GM13977 (cell line): ENCODE data around the gene PDGFD.
A peak's percentile ranks its signal among the peaks of the same experiment; 100 is the strongest.

Source experiments
- DNase-seq: peaks from one replicate; pipeline ENCODE4 v3.0.0; 2012; ENCODE audit warnings: low spot score
- in situ Hi-C: fragments of 300-500 bp; cut with MboI; formaldehyde crosslinking; loops from one replicate; pipeline ENCODE4 v1.12.0; 2022; ENCODE audit warnings: low sequenced_read_pairs, low pct_unique_long_range_greater_than_20kb, mixed read lengths, inconsistent platforms; ENCODE audit not compliant: unreplicated experiment
- TF ChIP-seq, protein P1 (sequence below): IDR thresholded peaks from 2 replicates; pipeline ENCODE4 v1.5.1; 2012; ENCODE audit warnings: mild to moderate bottlenecking, control low read depth; ENCODE audit not compliant: insufficient read depth; ENCODE audit errors: extremely low read depth, missing control alignments

The PDGFD gene

DNA sequence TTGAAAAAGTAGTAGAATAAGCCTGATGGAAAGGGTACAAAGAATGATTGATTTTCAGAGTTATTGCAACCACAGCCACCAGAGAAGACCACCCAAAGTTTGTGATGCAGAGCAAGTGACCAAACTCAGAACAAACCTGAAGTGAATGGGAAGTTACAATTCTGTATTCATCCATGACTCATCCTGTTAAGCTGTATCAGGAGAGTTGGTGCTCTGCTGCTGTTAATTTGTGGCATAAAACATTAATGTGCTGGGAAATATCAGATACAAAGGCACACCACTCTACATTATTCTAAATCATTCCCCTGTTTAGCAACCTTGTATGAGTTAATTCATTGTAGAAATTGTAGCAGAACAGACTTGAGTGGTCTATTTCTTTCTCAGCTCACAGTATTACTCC, 19.6 kb upstream of the PDGFD start:
- in situ Hi-C loops, result no loop called here
- no peak for DNase-seq
- TF ChIP-seq, protein P1, sequence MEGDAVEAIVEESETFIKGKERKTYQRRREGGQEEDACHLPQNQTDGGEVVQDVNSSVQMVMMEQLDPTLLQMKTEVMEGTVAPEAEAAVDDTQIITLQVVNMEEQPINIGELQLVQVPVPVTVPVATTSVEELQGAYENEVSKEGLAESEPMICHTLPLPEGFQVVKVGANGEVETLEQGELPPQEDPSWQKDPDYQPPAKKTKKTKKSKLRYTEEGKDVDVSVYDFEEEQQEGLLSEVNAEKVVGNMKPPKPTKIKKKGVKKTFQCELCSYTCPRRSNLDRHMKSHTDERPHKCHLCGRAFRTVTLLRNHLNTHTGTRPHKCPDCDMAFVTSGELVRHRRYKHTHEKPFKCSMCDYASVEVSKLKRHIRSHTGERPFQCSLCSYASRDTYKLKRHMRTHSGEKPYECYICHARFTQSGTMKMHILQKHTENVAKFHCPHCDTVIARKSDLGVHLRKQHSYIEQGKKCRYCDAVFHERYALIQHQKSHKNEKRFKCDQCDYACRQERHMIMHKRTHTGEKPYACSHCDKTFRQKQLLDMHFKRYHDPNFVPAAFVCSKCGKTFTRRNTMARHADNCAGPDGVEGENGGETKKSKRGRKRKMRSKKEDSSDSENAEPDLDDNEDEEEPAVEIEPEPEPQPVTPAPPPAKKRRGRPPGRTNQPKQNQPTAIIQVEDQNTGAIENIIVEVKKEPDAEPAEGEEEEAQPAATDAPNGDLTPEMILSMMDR, result no peak

DNA sequence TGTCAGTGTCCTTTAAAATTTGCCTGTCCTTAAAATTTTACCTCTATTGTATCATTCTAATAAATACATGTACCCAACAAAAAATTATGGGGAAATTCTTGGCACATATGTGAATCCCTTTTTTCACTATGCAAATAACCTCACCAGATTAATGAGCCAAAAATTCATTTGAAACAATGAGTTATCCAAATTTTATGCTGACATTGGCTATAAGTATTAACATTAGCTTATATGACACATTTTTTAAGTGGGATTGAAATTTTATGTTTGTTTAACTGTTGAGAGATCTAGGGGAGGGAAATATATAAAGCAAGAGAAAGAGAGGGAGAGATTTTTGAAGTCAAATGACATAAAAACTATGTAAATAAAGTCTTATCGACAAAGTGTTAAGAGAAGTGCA, 11.8 kb upstream of the PDGFD start:
- no peak for DNase-seq
- in situ Hi-C loops, result no loop called here
- TF ChIP-seq, protein P1, result no peak

DNA sequence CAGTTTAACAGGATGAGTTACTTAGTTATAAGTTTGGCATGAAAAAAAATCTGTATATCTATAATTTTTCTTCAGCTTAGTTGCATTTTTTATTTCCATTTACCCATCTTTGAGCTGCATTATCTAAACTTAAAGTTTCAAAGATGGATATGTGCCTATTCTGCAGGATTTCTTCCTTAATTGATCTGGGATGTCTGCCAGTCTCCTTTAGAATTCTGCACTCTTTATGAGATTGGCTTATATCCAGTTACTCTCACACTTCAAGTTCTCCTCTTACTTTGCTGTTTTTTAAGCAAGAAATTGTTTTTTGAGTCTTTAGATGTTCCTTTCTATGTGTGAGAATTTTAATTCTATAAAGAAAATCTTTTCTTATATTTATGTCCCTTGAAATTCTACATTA, 5.1 kb upstream of the PDGFD start:
- in situ Hi-C loops, result no loop called here
- TF ChIP-seq, protein P1, result no peak
- no peak for DNase-seq

DNA sequence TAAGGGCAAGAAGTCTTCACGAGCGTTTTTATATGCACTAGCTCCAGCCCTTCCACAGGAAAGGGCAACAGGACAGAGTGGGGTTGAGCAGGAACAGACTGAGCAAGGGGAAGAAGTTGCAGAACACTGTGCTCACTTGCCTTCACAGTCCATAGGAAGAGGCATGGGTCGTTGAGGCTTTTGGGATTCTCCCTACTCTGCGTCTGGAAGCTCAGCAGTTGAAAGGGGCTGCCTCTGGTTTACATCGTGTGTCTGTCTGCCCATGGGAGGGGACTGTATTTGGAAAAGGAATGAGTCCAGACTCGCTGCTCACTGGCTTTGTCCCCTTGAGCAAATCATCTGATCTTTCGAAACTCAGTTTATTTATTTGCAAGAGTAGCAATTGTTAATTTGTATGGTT, 1.1 kb upstream of the PDGFD start:
- TF ChIP-seq, protein P1, result no peak
- DNase-seq, result no peak
- in situ Hi-C loops, result no loop called here

DNA sequence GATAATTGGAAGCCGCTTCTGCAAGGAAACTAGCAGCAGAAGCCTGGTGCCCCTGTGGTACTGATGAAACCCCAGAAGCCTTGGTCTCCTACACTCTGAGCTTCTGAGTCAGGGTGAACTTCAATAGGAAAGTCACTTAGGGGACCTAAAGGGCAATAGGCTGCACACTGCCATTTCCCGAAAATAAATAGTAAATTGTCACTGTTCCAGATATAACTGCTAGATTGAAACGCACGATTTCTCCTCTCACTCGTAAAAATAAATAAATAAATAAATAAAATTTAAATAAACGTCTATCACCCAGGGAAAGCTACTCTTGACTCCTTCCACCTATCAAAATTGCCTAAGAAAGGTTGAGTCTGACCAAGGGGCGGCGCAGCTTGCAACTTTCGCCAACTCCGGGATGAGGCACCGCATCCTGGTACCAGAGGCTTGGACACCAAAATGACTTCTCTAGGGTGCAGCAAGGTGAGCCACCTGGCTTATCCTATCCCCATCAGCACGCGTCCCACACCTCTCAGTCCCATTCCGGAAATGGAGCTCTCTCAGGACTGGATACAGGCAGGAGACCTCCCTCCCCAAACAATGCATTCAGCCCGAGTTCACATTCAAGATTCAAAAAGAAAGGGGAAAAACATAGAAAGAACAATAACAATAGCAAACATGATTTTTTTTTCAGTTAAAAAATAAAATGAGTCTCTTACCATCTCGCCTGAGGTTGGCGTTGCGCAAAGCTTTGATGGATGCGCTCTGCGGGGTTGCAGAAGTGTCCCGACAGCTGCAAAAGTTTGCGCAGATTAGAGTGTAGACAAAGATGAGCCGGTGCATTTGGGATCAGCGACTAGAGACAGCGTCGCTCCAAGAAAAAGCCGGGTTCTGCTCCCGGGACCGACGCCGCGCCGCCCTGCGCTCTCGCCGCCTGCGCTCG, 583 bp downstream of the PDGFD start:
- TF ChIP-seq, protein P1, result no peak
- in situ Hi-C loops, result no loop called here

DNA sequence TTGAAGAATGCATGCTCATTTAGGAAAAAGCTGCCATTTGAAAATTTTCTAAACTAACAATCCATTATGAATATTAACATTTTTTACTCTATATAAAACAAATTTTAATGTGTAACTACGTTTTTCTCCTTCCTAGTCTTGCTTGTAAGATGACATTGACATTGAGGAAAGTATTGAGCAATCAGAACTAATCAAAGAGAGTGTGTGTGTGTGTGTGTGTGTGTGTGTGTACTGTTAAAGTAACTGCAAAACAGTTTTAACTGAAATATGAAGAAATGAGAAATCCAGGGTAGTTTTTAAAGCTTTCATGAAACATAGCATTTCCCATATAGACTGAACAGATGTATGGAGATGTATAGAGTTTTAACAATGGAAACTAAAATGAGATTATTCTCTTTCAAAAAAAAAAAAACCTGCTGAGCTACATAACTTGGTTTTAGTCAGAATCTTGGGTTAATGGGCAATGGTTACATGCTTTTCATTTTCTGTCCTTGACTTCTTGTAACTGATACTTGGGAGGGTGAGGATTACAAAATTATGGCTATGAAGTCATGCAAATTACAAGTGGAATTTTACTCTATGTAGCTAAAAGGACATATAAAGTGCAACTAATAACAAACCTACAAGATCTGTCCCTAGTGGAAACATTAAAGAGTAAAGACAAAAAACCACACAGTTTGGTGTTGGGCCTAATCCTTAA, 2.0 kb downstream of the PDGFD start:
- TF ChIP-seq, protein P1, result no peak
- in situ Hi-C loops, result no loop called here
- no peak for DNase-seq

More for the DNA sequence above, 583 bp downstream of the PDGFD start:
- DNase-seq, result peak; percentile 14
